Aorta (tissue), 5 donors: ENCODE data around the gene ACSF3. TPM values are rescaled to one million over a fixed set of nuclear protein-coding genes. Genes with fewer than 3 reads are reported as not detected.

Experiments used
- ATAC-seq: fragments of 200-7000 bp; cut with Tn5 transposase; one replicate; pipeline ENCODE4 v1.9.1; 2022; ENCODE audit warnings: moderate library complexity; ENCODE audit not compliant: low FRiP score
- DNase-seq, 2 donors: peaks; one replicate each; pipeline ENCODE4 v3.0.0-alpha.2; 2020
- H3K27ac ChIP-seq, 2 donors: one replicate each; pipeline ENCODE4 v1.5.1; 2013; ENCODE audit warnings: low read length in 2 of 2, mild to moderate bottlenecking in 2 of 2, moderate library complexity in 2 of 2, control low read depth in 1 of 2, inconsistent platforms in 1 of 2, low read depth in 1 of 2
- H3K27me3 ChIP-seq, 2 donors: one replicate each; pipeline ENCODE4 v1.6.1; 2013; ENCODE audit warnings: control low read depth in 1 of 2, low read length in 1 of 2, mild to moderate bottlenecking in 1 of 2, moderate library complexity in 1 of 2; ENCODE audit not compliant: insufficient read depth in 2 of 2, control insufficient read depth in 1 of 2
- H3K36me3 ChIP-seq, 2 donors: one replicate each; pipeline ENCODE4 v1.6.1; 2013; ENCODE audit warnings: control low read depth in 1 of 2, low read length in 1 of 2, mild to moderate bottlenecking in 1 of 2; ENCODE audit not compliant: insufficient read depth in 2 of 2, control insufficient read depth in 1 of 2
- H3K4me1 ChIP-seq, 2 donors: one replicate each; pipeline ENCODE4 v1.6.1; 2013; ENCODE audit warnings: low read length in 2 of 2, control low read depth in 1 of 2, mild to moderate bottlenecking in 1 of 2, moderate library complexity in 1 of 2; ENCODE audit not compliant: insufficient read depth in 2 of 2, control insufficient read depth in 1 of 2
- H3K4me3 ChIP-seq, 2 donors: one replicate each; pipeline ENCODE4 v1.5.1; 2013; ENCODE audit warnings: low read length in 2 of 2, control low read depth in 1 of 2, mild to moderate bottlenecking in 1 of 2
- H3K9me3 ChIP-seq: one replicate; pipeline ENCODE4 v1.6.1; 2013; ENCODE audit warnings: mild to moderate bottlenecking, low read length; ENCODE audit not compliant: control insufficient read depth
- WGBS, 2 donors: extraction: QIAGEN DNeasy Blood & Tissue Kit; methylation state at CpG; one replicate each; pipeline ENCODE4 v1.1.7; 2013; 5-methylcytosine and 5-hydroxymethylcytosine counted together
- intact Hi-C, 2 donors: fragments of 100-400 bp; cut with DNase I; formaldehyde crosslinking; loops; one replicate each; pipeline versions ENCODE4 v1.14.2 to v1.15.0; 2022
- polyA plus RNA-seq, 2 donors: library from polyadenylated mRNA; stranded (reverse); fragments of 200-250 nt; gene quantifications; one replicate each; pipeline ENCODE4 v1.2.3, GENCODE V29; 2013
- total RNA-seq, 2 donors: library from RNA; stranded (reverse); fragmentation: NEBNext Ultra II Directional; extraction: Animal tissue kit (Norgen Biotek cat#: 25700); gene quantifications; one replicate each; pipeline ENCODE4 v1.2.1, GENCODE V29; 2021
- donor health status: healthy with polysubstance abuse.
- donor health status: Bipolar disorder and iron deficiency.
- donor health status: DM: no; HTN: no; CAD: no.
- donor health status: DM: no; HTN: no; CAD: no.
- donor health status: DM: yes; HTN: yes; CAD: no.

The ACSF3 gene
- total and polyA plus RNA-seq, 4 donors = 19.3 to 48.4 (median 26.6) TPM

GRCh38 chr16:89094252-89094879 lies 714 bp downstream of the ACSF3 start:
- Histone ChIP-seq H3K36me3 (no peaks in the 10 kb centered on the region), H3K4me1 (peaks cover 0 to 3% of the 10 kb centered on the region in 2 donors), H3K4me3 (peak overlapping the region; percentile 73 to 95), H3K9me3 (no peaks in the 10 kb centered on the region), H3K27ac (no peak overlapping the region), H3K27me3 (no peaks in the 10 kb centered on the region)
- intact Hi-C loops = loop anchor here in 1 of 2 donors (10.0 kb wide), 1 partner anchor 120 kb away; the partner anchor contains the start of gene ZNF778
- WGBS, 2 donors = 11% methylated on average over 21 of the region's 21 CpGs
- ATAC-seq = no peak
- DNase-seq = no peak

DNA sequence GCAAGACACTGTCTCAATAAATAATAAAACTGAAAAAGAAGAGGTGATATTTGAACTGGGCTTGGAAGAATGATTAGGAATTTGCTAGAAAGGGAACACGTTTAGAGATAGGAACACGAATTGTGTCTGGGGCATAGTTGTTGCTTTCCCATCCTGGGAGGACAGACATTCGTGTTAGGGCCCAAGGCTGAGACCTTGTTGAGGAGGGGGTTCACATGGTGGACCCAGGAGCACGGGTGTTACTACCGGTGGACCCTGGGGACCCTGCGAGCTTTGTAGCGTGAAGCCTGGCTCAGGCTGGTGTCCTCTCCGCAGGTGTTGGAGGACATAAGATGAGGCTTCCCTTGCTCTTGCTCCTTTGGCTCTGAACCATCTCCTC lies 1.2 kb downstream of the ACSF3 start:
- 76 to 84% methylated on average over 8 of the region's 8 CpGs for WGBS, 2 donors
- no peak for ATAC-seq
- intact Hi-C loops = loop anchor here in 1 of 2 donors (10.0 kb wide), 1 partner anchor 120 kb away; the partner anchor contains the start of gene ZNF778
- Histone ChIP-seq H3K9me3 (no peaks in the 10 kb centered on the region), H3K4me3 (no peak overlapping the region), H3K36me3 (no peaks in the 10 kb centered on the region), H3K4me1 (peaks cover 0 to 3% of the 10 kb centered on the region in 2 donors), H3K27me3 (no peaks in the 10 kb centered on the region), H3K27ac (no peak overlapping the region)
- DNase-seq = no peak

DNA sequence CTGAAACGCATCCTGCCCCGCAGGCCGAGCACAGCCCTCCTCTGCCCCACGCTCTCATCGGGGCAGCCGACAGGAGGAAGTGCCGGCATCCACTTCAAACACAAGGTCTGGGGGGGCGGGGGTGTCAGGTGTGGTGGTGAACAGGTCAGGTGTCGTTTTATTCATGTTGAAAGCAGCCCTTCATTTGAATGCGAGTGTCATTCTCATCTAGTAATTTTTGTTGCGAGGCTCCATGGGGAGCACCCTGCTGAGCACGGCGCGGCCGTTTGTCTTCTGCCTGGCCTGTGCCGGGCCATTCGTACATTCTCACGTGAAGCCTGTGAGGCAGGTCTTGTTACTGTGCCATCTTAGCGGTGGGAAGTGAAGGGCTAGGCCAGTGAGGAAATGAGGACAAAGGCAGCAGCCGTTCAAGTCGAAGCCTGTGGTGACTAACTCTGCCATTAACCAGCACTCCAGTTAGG lies 1.9 kb downstream of the ACSF3 start:
- H3K9me3 ChIP-seq = no peaks in the 10 kb centered on the region
- H3K27me3 ChIP-seq = no peaks in the 10 kb centered on the region
- 58 to 63% methylated on average over 21 of the region's 21 CpGs for WGBS, 2 donors
- intact Hi-C loops = loop anchor here in 1 of 2 donors (10.0 kb wide), 1 partner anchor 119 kb away; the partner anchor contains the start of gene ZNF778
- peaks cover 0 to 3% of the 10 kb centered on the region in 2 donors for H3K4me1 ChIP-seq
- no peak overlapping the region for H3K4me3 ChIP-seq
- H3K36me3 ChIP-seq = no peaks in the 10 kb centered on the region
- DNase-seq (no peak), ATAC-seq (no peak)
- no peak overlapping the region for H3K27ac ChIP-seq

DNA sequence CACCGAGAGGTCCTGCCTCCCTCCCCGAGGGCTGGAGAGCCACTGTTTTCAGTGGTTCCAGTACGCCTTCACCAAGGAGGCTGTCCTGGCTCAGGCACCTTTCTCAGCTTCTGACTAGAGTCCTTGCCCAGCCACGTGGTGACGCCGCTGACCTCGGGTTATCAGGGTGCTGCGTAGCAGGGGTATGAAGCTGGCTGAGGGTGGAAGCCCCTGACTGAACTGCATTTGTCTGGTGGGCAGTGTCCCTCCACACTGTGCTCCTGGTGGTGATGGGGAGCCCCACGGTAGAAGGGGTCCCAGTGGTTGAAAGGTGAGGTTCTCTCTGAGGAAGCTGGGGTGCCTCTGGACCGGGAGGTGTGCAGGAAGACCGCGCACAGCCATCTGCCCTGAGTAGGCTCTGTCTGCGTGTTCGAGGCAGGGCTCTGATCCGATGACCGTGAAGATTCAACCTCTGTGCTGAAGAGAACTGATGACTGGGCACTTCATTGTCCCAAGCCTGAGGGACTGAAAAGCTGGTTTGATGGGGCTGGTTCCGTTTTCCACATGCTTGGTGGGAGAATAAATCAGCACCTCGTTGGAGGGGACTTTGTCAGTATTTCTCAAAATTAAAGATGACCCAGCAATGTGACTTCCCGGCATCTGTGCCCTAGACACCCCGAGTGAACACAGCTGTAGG lies 2.5 kb downstream of the ACSF3 start:
- H3K4me3 ChIP-seq = no peak overlapping the region
- ATAC-seq = no peak
- WGBS, 2 donors = 86 to 87% methylated on average over 20 of the region's 20 CpGs
- H3K9me3 ChIP-seq = no peaks in the 10 kb centered on the region
- intact Hi-C loops = loop anchor here in 1 of 2 donors (10.0 kb wide), 1 partner anchor 119 kb away; the partner anchor contains the start of gene ZNF778
- H3K36me3 ChIP-seq = no peaks in the 10 kb centered on the region
- peaks cover 0 to 3% of the 10 kb centered on the region in 2 donors for H3K4me1 ChIP-seq
- no peaks in the 10 kb centered on the region for H3K27me3 ChIP-seq
- H3K27ac ChIP-seq = no peak overlapping the region
- DNase-seq = no peak

DNA sequence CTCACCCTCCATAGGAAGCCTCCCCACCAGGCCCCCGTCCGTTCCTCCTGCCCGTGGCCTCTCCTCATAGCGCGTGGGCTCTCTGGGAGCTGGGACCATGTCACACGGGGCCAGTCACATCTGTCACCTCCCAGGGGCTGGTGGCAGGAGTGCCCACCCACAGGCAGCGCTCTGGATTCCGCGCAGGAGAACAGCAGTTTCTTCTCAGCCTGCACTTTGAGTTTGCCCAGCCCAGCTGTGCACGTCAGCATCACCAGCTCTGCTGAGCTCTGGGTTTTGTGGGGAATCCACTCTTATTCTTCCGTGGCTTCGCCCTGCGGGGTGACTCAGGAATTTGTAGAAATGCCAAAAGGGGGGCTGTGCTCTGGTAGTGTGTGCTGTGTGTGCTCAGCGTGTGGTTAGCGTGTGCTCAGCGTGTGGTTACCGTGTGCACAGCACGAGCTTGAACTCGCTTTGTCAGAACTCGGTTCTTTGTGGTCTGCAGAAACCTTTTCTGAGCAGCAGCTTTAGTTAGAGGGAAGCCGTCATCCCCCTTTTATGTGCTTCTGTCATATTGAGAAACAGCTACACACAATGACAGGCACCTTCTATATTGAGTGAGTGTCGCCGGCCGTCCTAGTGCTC lies 3.2 kb downstream of the ACSF3 start:
- Histone ChIP-seq H3K36me3 (no peaks in the 10 kb centered on the region), H3K4me1 (peaks cover 0 to 3% of the 10 kb centered on the region in 2 donors), H3K9me3 (no peaks in the 10 kb centered on the region), H3K4me3 (no peak overlapping the region), H3K27me3 (no peaks in the 10 kb centered on the region), H3K27ac (no peak overlapping the region)
- 84 to 86% methylated on average over 24 of the region's 24 CpGs for WGBS, 2 donors
- ATAC-seq (no peak), DNase-seq (no peak)
- intact Hi-C loops = loop anchor here in 1 of 2 donors (10.0 kb wide), 1 partner anchor 118 kb away; the partner anchor contains the start of gene ZNF778

GRCh38 chr16:89097392-89097772 lies 3.7 kb downstream of the ACSF3 start:
- H3K4me3 ChIP-seq = no peak overlapping the region
- H3K36me3 ChIP-seq = peaks cover 0 to under 1% of the 10 kb centered on the region in 2 donors
- 87 to 93% methylated on average over 14 of the region's 14 CpGs for whole genome bisulfite sequencing, 2 donors
- DNase-seq = no peak
- no peak for ATAC-seq
- peaks cover 0 to 3% of the 10 kb centered on the region in 2 donors for H3K4me1 ChIP-seq
- H3K27me3 ChIP-seq = no peaks in the 10 kb centered on the region
- no peaks in the 10 kb centered on the region for H3K9me3 ChIP-seq
- intact Hi-C loops = loop anchor here in 1 of 2 donors (10.0 kb wide), 1 partner anchor 117 kb away; the partner anchor contains the start of gene ZNF778
- no peak overlapping the region for H3K27ac ChIP-seq

- intact Hi-C loops = loop anchor here in 1 of 2 donors (10.0 kb wide), 1 partner anchor 116 kb away; the partner anchor contains the start of gene ZNF778
- no peaks in the 10 kb centered on the region for H3K9me3 ChIP-seq
- H3K36me3 ChIP-seq = peaks cover 0 to 3% of the 10 kb centered on the region in 2 donors
- ATAC-seq (no peak), DNase-seq (no peak)
- no peak overlapping the region for H3K27ac ChIP-seq
- peaks cover 0 to 3% of the 10 kb centered on the region in 2 donors for H3K4me1 ChIP-seq
- no peaks in the 10 kb centered on the region for H3K27me3 ChIP-seq
- no peak overlapping the region for H3K4me3 ChIP-seq
- 88 to 90% methylated on average over 26 of the region's 26 CpGs for WGBS, 2 donors
These were observed 5.2 kb downstream of the ACSF3 start for GRCh38 chr16:89098767-89099430.

- H3K4me3 ChIP-seq = no peak overlapping the region
- ATAC-seq (no peak), DNase-seq (no peak)
- no peaks in the 10 kb centered on the region for H3K4me1 ChIP-seq
- no peaks in the 10 kb centered on the region for H3K9me3 ChIP-seq
- H3K27ac ChIP-seq = no peak overlapping the region
- H3K27me3 ChIP-seq = no peaks in the 10 kb centered on the region
- intact Hi-C loops = loop anchor here in 1 of 2 donors (10.0 kb wide), 1 partner anchor 115 kb away; the partner anchor contains the start of gene ZNF778
- H3K36me3 ChIP-seq = peaks cover 0 to 3% of the 10 kb centered on the region in 2 donors
- WGBS, 2 donors = 63 to 79% methylated on average over 11 of the region's 11 CpGs
These were observed 6.3 kb downstream of the ACSF3 start for GRCh38 chr16:89099905-89100304.
